ENCODE results near the gene CEACAM3. TPM values are rescaled to one million over a fixed set of nuclear protein-coding genes. Genes with fewer than 3 reads are reported as not detected.

CEACAM3 gene
- total and polyA plus RNA-seq, 12 donors = 0.21 to 1.5 (median 0.40) TPM; not detected in 4

DNA sequence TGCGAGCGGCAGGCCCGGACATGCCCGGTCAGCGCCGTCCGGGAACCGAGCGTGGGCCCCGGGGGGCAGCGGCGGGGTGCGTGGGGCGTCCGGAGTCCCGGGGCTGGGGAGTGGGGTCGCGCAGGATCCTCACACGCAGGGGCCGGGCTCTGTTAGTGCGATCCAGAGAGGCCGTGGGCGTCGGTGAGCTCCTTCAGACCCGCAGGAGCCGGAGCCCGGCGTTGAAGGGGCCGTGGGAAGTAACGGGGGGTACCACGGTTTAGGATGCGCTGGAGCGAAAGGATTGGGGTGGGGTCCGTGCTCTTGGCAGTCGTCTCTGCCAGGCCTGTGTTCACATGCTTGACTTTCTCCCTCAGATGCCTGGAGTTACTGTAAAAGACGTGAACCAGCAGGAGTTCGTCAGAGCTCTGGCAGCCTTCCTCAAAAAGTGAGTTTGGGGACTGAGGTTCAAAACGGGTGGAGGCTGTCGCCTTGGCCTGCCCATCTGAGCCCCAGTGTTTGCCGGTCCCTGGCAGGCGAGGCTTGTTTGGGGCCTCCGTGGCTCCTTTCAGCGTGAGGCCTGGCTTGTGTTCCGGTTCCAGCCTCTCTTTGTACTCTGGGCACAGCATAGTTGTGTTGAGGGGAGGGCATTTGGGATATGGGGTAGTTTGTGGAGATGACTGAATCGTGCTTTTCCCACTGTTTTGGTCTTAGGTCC lies 64.2 kb downstream of the CEACAM3 start:
- H3K36me3 ChIP-seq = peaks cover 0 to 48% (median 30%) of the 10 kb centered on the region in 9 donors
- H3K4me1 ChIP-seq = peaks cover 7 to 51% (median 30%) of the 10 kb centered on the region in 9 donors
- H3K4me3 ChIP-seq = peak overlapping the region; percentile 48 to 98 (median 82)
- ATAC-seq = no peak
- DNase-seq = no peak
- no peaks in the 10 kb centered on the region for H3K9me3 ChIP-seq
- H3K27ac ChIP-seq = peak overlapping the region; percentile 87 to 99 (median 96)
- H3K27me3 ChIP-seq = peaks cover 0 to 3% (median 0%) of the 10 kb centered on the region in 7 donors
- TF ChIP-seq, protein P1, sequence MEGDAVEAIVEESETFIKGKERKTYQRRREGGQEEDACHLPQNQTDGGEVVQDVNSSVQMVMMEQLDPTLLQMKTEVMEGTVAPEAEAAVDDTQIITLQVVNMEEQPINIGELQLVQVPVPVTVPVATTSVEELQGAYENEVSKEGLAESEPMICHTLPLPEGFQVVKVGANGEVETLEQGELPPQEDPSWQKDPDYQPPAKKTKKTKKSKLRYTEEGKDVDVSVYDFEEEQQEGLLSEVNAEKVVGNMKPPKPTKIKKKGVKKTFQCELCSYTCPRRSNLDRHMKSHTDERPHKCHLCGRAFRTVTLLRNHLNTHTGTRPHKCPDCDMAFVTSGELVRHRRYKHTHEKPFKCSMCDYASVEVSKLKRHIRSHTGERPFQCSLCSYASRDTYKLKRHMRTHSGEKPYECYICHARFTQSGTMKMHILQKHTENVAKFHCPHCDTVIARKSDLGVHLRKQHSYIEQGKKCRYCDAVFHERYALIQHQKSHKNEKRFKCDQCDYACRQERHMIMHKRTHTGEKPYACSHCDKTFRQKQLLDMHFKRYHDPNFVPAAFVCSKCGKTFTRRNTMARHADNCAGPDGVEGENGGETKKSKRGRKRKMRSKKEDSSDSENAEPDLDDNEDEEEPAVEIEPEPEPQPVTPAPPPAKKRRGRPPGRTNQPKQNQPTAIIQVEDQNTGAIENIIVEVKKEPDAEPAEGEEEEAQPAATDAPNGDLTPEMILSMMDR (IDR thresholded peaks at IDR 0.05) = no peak
- intact Hi-C loops (cut with DNase I) = loop anchor here in 6 of 10 donors (1.0 to 5.0 kb wide), 3 partner anchors 22 to 97 kb away; partner anchors contain the start of genes ARHGEF1 (in 3 of the 6) and RABAC1 (in 3 of the 6)
- 1% methylated on average over 40 to 45 of the region's 45 CpGs for WGBS, 2 donors

Other genes starting within 250 kb of the CEACAM3 start
- gene CEACAM21, start 220.4 kb upstream of the CEACAM3 start, total RNA-seq = 1 to 10 TPM in 3 of 10 donors, under 1 TPM in 6, not detected in 1; 0.26 to 3.3 (median 0.57) TPM
- gene CEACAM21, start 220.4 kb upstream of the CEACAM3 start, polyA plus RNA-seq = under 1 TPM; 0.41 to 0.59 TPM
- gene CEACAM4, start 169.5 kb upstream of the CEACAM3 start, total RNA-seq = under 1 TPM in 6 of 10 donors, not detected in 4; 0.23 to 0.66 (median 0.46) TPM
- gene CEACAM4, start 169.5 kb upstream of the CEACAM3 start, polyA plus RNA-seq = under 1 TPM; 0.29 to 0.48 TPM
- gene CEACAM7, start 108.3 kb upstream of the CEACAM3 start, total RNA-seq = not detected
- not detected for gene CEACAM7, start 108.3 kb upstream of the CEACAM3 start, polyA plus RNA-seq
- gene CEACAM5, start 88.0 kb upstream of the CEACAM3 start, total RNA-seq = not detected
- under 1 TPM in 1 of 2 donors, not detected in 1; 0.03 TPM for gene CEACAM5, start 88.0 kb upstream of the CEACAM3 start, polyA plus RNA-seq
- under 1 TPM in 2 of 10 donors, not detected in 8; 0.10 to 0.12 TPM for gene CEACAM6, start 41.1 kb upstream of the CEACAM3 start, total RNA-seq
- under 1 TPM in 1 of 2 donors, not detected in 1; 0.03 TPM for gene CEACAM6, start 41.1 kb upstream of the CEACAM3 start, polyA plus RNA-seq
- not detected for gene LYPD4, start 48.1 kb downstream of the CEACAM3 start, total RNA-seq
- gene LYPD4, start 48.1 kb downstream of the CEACAM3 start, polyA plus RNA-seq = not detected
- not detected for gene DMRTC2, start 48.5 kb downstream of the CEACAM3 start, total RNA-seq
- gene DMRTC2, start 48.5 kb downstream of the CEACAM3 start, polyA plus RNA-seq = not detected
- 1,000 to 10,000 TPM in 1 of 10 donors, 100 to 1,000 TPM in 9; 446 to 1,030 (median 578) TPM for gene RPS19, start 63.7 kb downstream of the CEACAM3 start, total RNA-seq
- gene RPS19, start 63.7 kb downstream of the CEACAM3 start, polyA plus RNA-seq = 1,000 to 10,000 TPM; 1,092 to 1,996 TPM
- gene CD79A, start 80.7 kb downstream of the CEACAM3 start, total RNA-seq = 1 to 10 TPM in 1 of 10 donors, under 1 TPM in 2, not detected in 7; 0.17 to 1.4 (median 0.18) TPM
- under 1 TPM in 1 of 2 donors, not detected in 1; 0.39 TPM for gene CD79A, start 80.7 kb downstream of the CEACAM3 start, polyA plus RNA-seq
- gene ARHGEF1, start 86.6 kb downstream of the CEACAM3 start, total RNA-seq = 10 to 100 TPM; 20.2 to 57.7 (median 25.9) TPM
- 100 to 1,000 TPM in 1 of 2 donors, 10 to 100 TPM in 1; 33.4 to 143 TPM for gene ARHGEF1, start 86.6 kb downstream of the CEACAM3 start, polyA plus RNA-seq
- under 1 TPM in 3 of 10 donors, not detected in 7; 0.12 to 0.17 (median 0.13) TPM for gene ERFL, start 131.9 kb downstream of the CEACAM3 start, total RNA-seq
- under 1 TPM; 0.04 to 0.22 TPM for gene ERFL, start 131.9 kb downstream of the CEACAM3 start, polyA plus RNA-seq
- gene RABAC1, start 162.7 kb downstream of the CEACAM3 start, total RNA-seq = 100 to 1,000 TPM in 1 of 10 donors, 10 to 100 TPM in 9; 34.5 to 117 (median 46.9) TPM
- gene RABAC1, start 162.7 kb downstream of the CEACAM3 start, polyA plus RNA-seq = 100 to 1,000 TPM; 104 to 270 TPM
- gene ATP1A3, start 197.6 kb downstream of the CEACAM3 start, total RNA-seq = 100 to 1,000 TPM; 245 to 419 (median 347) TPM
- 10 to 100 TPM; 38.0 to 87.1 TPM for gene ATP1A3, start 197.6 kb downstream of the CEACAM3 start, polyA plus RNA-seq